ENCODE measurements around the gene GAB4. TPM values are rescaled to one million over a fixed set of nuclear protein-coding genes. Genes with fewer than 3 reads are reported as not detected.
A peak's percentile ranks its signal among the peaks of the same experiment; 100 is the strongest.

Gene GAB4
- total RNA-seq, 1 experiment from 2014 or later, result not detected

- Histone ChIP-seq H3K79me2 (ENCODE audit: insufficient read depth, low read length) (no peaks in the 10 kb centered on the region), H2BK120ac (ENCODE audit: low read depth, low read length, poor library complexity, severe bottlenecking) (no peak overlapping the region), H3K56ac (ENCODE audit: insufficient read length, low read depth, low read length) (no peak overlapping the region), H2BK12ac (ENCODE audit: insufficient read length, low read depth, low read length) (no peak overlapping the region), H3K23me2 (ENCODE audit: insufficient read length, low read depth, low read length, poor library complexity, severe bottlenecking) (no peaks in the 10 kb centered on the region), H3K23ac (ENCODE audit: insufficient read length, low read depth, low read length) (no peak overlapping the region), H3K27me3 (ENCODE audit: insufficient read depth, low read length) (no peaks in the 10 kb centered on the region; the same call in 1 of the 2 replicates), H4K8ac (replicated peaks; ENCODE audit: insufficient read length, low read depth, low read length) (no peak overlapping the region), H3K79me1 (ENCODE audit: insufficient read depth, low read depth, low read length, poor library complexity, severe bottlenecking) (no peaks in the 10 kb centered on the region), H4K5ac (ENCODE audit: insufficient read length, low read depth, low read length) (no peak overlapping the region), H4K20me1 (ENCODE audit: control insufficient read depth, insufficient read depth, insufficient read length) (no peaks in the 10 kb centered on the region), H3K9me3 (ENCODE audit: control insufficient read depth, low read depth, low read length) (no peaks in the 10 kb centered on the region), H2AK5ac (ENCODE audit: insufficient read length, low read length) (no peak overlapping the region), H3T11ph (ENCODE audit: low read length) (no peak overlapping the region), H2BK20ac (ENCODE audit: low read depth, low read length, poor library complexity, severe bottlenecking) (no peak overlapping the region), H2BK15ac (ENCODE audit: low read depth, low read length) (no peak overlapping the region), H2BK5ac (ENCODE audit: insufficient read length, low read length) (no peak overlapping the region), H3K14ac (ENCODE audit: insufficient read depth, low read length) (no peak overlapping the region), H4K91ac (ENCODE audit: insufficient read length, low read depth, low read length) (no peak overlapping the region), H3K4ac (ENCODE audit: low read depth, low read length) (no peak overlapping the region), H3K9ac (ENCODE audit: extremely low read depth, insufficient read length, low read length) (no peak overlapping the region), H3K4me2 (ENCODE audit: insufficient read depth, insufficient read length, low read length) (no peak overlapping the region), H3K4me1 (ENCODE audit: insufficient read depth, low read length) (no peaks in the 10 kb centered on the region), H2AFZ (ENCODE audit: low read length) (no peak overlapping the region), H3K18ac (ENCODE audit: insufficient read length, low read depth, low read length) (no peak overlapping the region), H3K27ac (ENCODE audit: insufficient read length, low read depth, low read length) (no peak overlapping the region)
- H3K36me3 Mint-ChIP-seq (ENCODE audit: insufficient read depth in 1 of 3, low read depth in 3 of 3), result no peaks in the 10 kb centered on the region; a peak in 2 of 7 replicates
- peaks cover 59% of the 10 kb centered on the region for H3K27me3 Mint-ChIP-seq (ENCODE audit: low read depth)
- WGBS (ENCODE audit: extremely low coverage, insufficient read length, low lambda C conversion rate), result no CpG with 5 or more reads among the region's 3 CpGs
- TF ChIP-seq CTCF (conservative IDR thresholded peaks at IDR 0.05), result peak; percentile 34; the same call in 1 of the 3 replicates
- H3K4me1 Mint-ChIP-seq, result peaks cover 0 to 3% of the 10 kb centered on the region in 2 experiments; a peak in 1 of 4 replicates
- H3K4me3 Mint-ChIP-seq, result no peak overlapping the region
- peaks cover 90 to 100% of the 10 kb centered on the region in 2 experiments for H3K9me3 Mint-ChIP-seq
- DNase-seq, result no peak
- peak overlapping the region in 1 of 3 experiments; percentile 76; a peak in 1 of 7 replicates for H3K27ac Mint-ChIP-seq
Observed at GRCh38 chr22:16932577-16932976, 75.4 kb downstream of the GAB4 start.

All from H9 (cell line).